Astrocyte of the cerebellum (primary cell): ENCODE measurements around the gene HMGCL.
"Not testable (repeated sequence)": the region's sequence is repeated elsewhere in the genome, so short reads cannot be mapped to it uniquely, and the experiment has no call there.

ENCODE experiments used
- DNase-seq: peaks from one replicate; pipeline ENCODE4 v3.0.0-alpha.2; 2011; ENCODE audit warnings: low read depth
- H3K4me3 ChIP-seq: 2 replicates; pipeline ENCODE4 v1.5.1; 2011; ENCODE audit warnings: mild to moderate bottlenecking, low read depth, low read length, moderate library complexity
- CTCF ChIP-seq: IDR thresholded peaks from 2 replicates; pipeline ENCODE4 v1.5.1; 2012; ENCODE audit warnings: low read length, low read depth, moderate library complexity, mild to moderate bottlenecking; ENCODE audit errors: missing control alignments
- in situ Hi-C: cut with HindIII; loops from 2 replicates; pipeline ENCODE4 v1.10.0; 2017; ENCODE audit warnings: low sequenced_read_pairs

HMGCL gene

GRCh38 chr1:23845163-23845562 lies 19.9 kb upstream of the HMGCL start:
- H3K4me3 ChIP-seq: no peak overlapping the region
- in situ Hi-C loops: no loop called here
- TF ChIP-seq CTCF: no peak
- no peak for DNase-seq

- no peak for DNase-seq
- TF ChIP-seq CTCF: no peak
- in situ Hi-C loops: no loop called here
- H3K4me3 ChIP-seq: no peak overlapping the region
These were observed 18.4 kb upstream of the HMGCL start for GRCh38 chr1:23843644-23844043.

- DNase-seq: no peak
- peak overlapping the region; percentile 25 for H3K4me3 ChIP-seq
- in situ Hi-C loops: no loop called here
- no peak for TF ChIP-seq CTCF
These were observed 13.2 kb upstream of the HMGCL start for GRCh38 chr1:23838401-23838866.

- H3K4me3 ChIP-seq: no peak overlapping the region
- in situ Hi-C loops: no loop called here
- TF ChIP-seq CTCF: no peak
- DNase-seq: no peak
These were observed 12.7 kb upstream of the HMGCL start for GRCh38 chr1:23837908-23838307.

- in situ Hi-C loops: no loop called here
- no peak for TF ChIP-seq CTCF
- no peak for DNase-seq
- H3K4me3 ChIP-seq: no peak overlapping the region
These were observed 10.8 kb upstream of the HMGCL start for GRCh38 chr1:23836037-23836436.

- H3K4me3 ChIP-seq, DNase-seq, in situ Hi-C loops: not testable (repeated sequence)
These were observed 8.9 kb upstream of the HMGCL start for GRCh38 chr1:23834156-23834555.

- no peak for TF ChIP-seq CTCF
- no peak overlapping the region for H3K4me3 ChIP-seq
- in situ Hi-C loops: no loop called here
- no peak for DNase-seq
These were observed 2.5 kb upstream of the HMGCL start for GRCh38 chr1:23827717-23828116.

- in situ Hi-C loops, H3K4me3 ChIP-seq, DNase-seq: not testable (repeated sequence)
These were observed 1.4 kb upstream of the HMGCL start for GRCh38 chr1:23826590-23826989.
